H1 (cell line): ENCODE measurements around the gene TSPAN33. TPM values are rescaled to one million over a fixed set of nuclear protein-coding genes. Genes with fewer than 3 reads are reported as not detected.

ENCODE experiments used
- CTCF ChIA-PET: fragments of 300-600 bp; sonication (Branson Sonifier 250); formaldehyde crosslinking; loops from one replicate; lab custom pipeline; 2021; ENCODE audit not compliant: partially characterized antibody; lab: Charles Lee
- POLR2A ChIA-PET: fragments of 300-600 bp; sonication (Branson Sonifier 250); formaldehyde crosslinking; loops from one replicate; lab custom pipeline; 2021; ENCODE audit warnings: inconsistent platforms; ENCODE audit not compliant: partially characterized antibody; lab: Charles Lee
- DNase-seq, 2 experiments: peaks; one replicate each; pipeline versions ENCODE4 v3.0.0 to v3.0.0-alpha.2; 2010 to 2022; ENCODE audit warnings: low spot score in 2 of 2, low read depth in 1 of 2, mixed read lengths in 1 of 2
- FAIRE-seq: peaks from 2 replicates; lab custom pipeline; 2011; peaks lifted over from hg19 to GRCh38; lab: Jason Lieb, UNC
- H2AFZ ChIP-seq: 2 replicates; pipeline ENCODE4 v1.8.1; 2012; ENCODE audit warnings: low read length, inconsistent platforms
- H2AK5ac ChIP-seq: 2 replicates; pipeline ENCODE4 v1.6.1; 2013; ENCODE audit warnings: low read depth, low read length
- H2BK120ac ChIP-seq: replicated peaks from 2 replicates; pipeline ENCODE3; 2013; ENCODE audit warnings: low read depth, low read length, inconsistent platforms
- H2BK12ac ChIP-seq: 2 replicates; pipeline ENCODE4 v1.6.1; 2013; ENCODE audit warnings: low read depth, low read length
- H2BK15ac ChIP-seq: 2 replicates; pipeline ENCODE4 v1.6.1; 2013; ENCODE audit warnings: low read length
- H2BK20ac ChIP-seq: 2 replicates; pipeline ENCODE4 v1.6.1; 2013; ENCODE audit warnings: low read length
- H2BK5ac ChIP-seq: 2 replicates; pipeline ENCODE4 v1.6.1; 2013; ENCODE audit warnings: low read depth, low read length
- H3K14ac ChIP-seq: 2 replicates; pipeline ENCODE4 v1.6.1; 2013; ENCODE audit warnings: inconsistent platforms; ENCODE audit not compliant: insufficient read length
- H3K18ac ChIP-seq: 2 replicates; pipeline ENCODE4 v1.6.1; 2013; ENCODE audit warnings: low read length; ENCODE audit errors: extremely low read depth
- H3K23ac ChIP-seq: 2 replicates; pipeline ENCODE4 v1.6.1; 2013; ENCODE audit warnings: inconsistent platforms; ENCODE audit not compliant: insufficient read length
- H3K23me2 ChIP-seq: 2 replicates; pipeline ENCODE4 v1.6.1; 2013; ENCODE audit warnings: low read depth, low read length
- H3K27ac ChIP-seq: 2 replicates; pipeline ENCODE4 v1.6.1; 2011; ENCODE audit warnings: low read depth, low read length, inconsistent platforms
- H3K27me3 ChIP-seq, 4 experiments: replicated peaks in 1 of 4; 1 replicate in 1 of 4; 2 replicates in 3 of 4; pipeline versions ENCODE4 v1.6.1 to v1.8.1; 2011 to 2013; ENCODE audit warnings: low read length in 3 of 4, mild to moderate bottlenecking in 3 of 4, inconsistent platforms in 2 of 4, mixed read lengths in 2 of 4, moderate library complexity in 1 of 4; ENCODE audit not compliant: control insufficient read depth in 3 of 4, insufficient read depth in 3 of 4; ENCODE audit errors: extremely low read depth in 1 of 4
- H3K36me3 ChIP-seq, 4 experiments: 2 replicates each; pipeline versions ENCODE4 v1.6.1 to v1.8.1; 2011 to 2013; ENCODE audit warnings: mild to moderate bottlenecking in 4 of 4, low read length in 3 of 4, moderate library complexity in 2 of 4, control low read depth in 1 of 4, inconsistent platforms in 1 of 4; ENCODE audit not compliant: insufficient read depth in 4 of 4, control insufficient read depth in 2 of 4
- H3K4ac ChIP-seq: replicated peaks from 2 replicates; pipeline ENCODE3; 2013; ENCODE audit warnings: low read length, low read depth, mixed read lengths, inconsistent platforms; ENCODE audit not compliant: insufficient read length
- H3K4me1 ChIP-seq, 4 experiments: replicated peaks in 1 of 4; 1 replicate in 1 of 4; 2 replicates in 3 of 4; pipeline versions ENCODE4 v1.6.1 to v1.8.1; 2011 to 2013; ENCODE audit warnings: low read length in 3 of 4, inconsistent platforms in 2 of 4, mixed read lengths in 1 of 4; ENCODE audit not compliant: insufficient read depth in 4 of 4, control insufficient read depth in 3 of 4
- H3K4me2 ChIP-seq, 2 experiments: 2 replicates each; pipeline versions ENCODE4 v1.6.1 to v1.8.1; 2011 to 2013; ENCODE audit warnings: low read depth in 2 of 2, low read length in 2 of 2, control low read depth in 1 of 2, inconsistent platforms in 1 of 2, mild to moderate bottlenecking in 1 of 2; ENCODE audit not compliant: insufficient read depth in 1 of 2
- H3K4me3 ChIP-seq, 4 experiments: fragments of 200-600, 300-600 bp in 1 of 4; sonication (generic), shearing (Covaris generic), sonication (Bioruptor Twin) in 1 of 4; 2 replicates each; pipeline versions ENCODE4 v1.5.1 to v1.8.1; 2011 to 2016; ENCODE audit warnings: low read length in 4 of 4, low read depth in 3 of 4, control low read depth in 2 of 4, inconsistent platforms in 2 of 4, mild to moderate bottlenecking in 2 of 4, mixed read lengths in 1 of 4, moderate library complexity in 1 of 4; ENCODE audit not compliant: insufficient read depth in 2 of 4; ENCODE audit errors: extremely low read depth in 1 of 4
- H3K56ac ChIP-seq: replicated peaks from 2 replicates; pipeline ENCODE3; 2013; ENCODE audit warnings: low read depth, mild to moderate bottlenecking, mixed read lengths, low read length, inconsistent platforms; ENCODE audit not compliant: insufficient read length
- H3K79me1 ChIP-seq: 2 replicates; pipeline ENCODE4 v1.6.1; 2013; ENCODE audit warnings: low read depth, low read length, control low read depth
- H3K79me2 ChIP-seq, 2 experiments: 2 replicates each; pipeline versions ENCODE4 v1.6.1 to v1.8.1; 2012 to 2013; ENCODE audit warnings: low read length in 2 of 2, mild to moderate bottlenecking in 2 of 2, inconsistent platforms in 1 of 2; ENCODE audit not compliant: insufficient read depth in 2 of 2, control insufficient read depth in 1 of 2
- H3K9ac ChIP-seq, 4 experiments: replicated peaks in 1 of 4; 1 replicate in 1 of 4; 2 replicates in 3 of 4; pipeline versions ENCODE4 v1.6.1 to v1.8.1; 2011 to 2013; ENCODE audit warnings: low read depth in 3 of 4, low read length in 3 of 4, control low read depth in 2 of 4, mild to moderate bottlenecking in 2 of 4, moderate library complexity in 2 of 4, inconsistent platforms in 1 of 4; ENCODE audit errors: extremely low read depth in 1 of 4
- H3K9me3 ChIP-seq, 2 experiments: 2 replicates each; pipeline versions ENCODE4 v1.6.1 to v1.8.1; 2012 to 2013; ENCODE audit warnings: mild to moderate bottlenecking in 2 of 2, moderate library complexity in 2 of 2, control low read depth in 1 of 2, inconsistent platforms in 1 of 2, low read depth in 1 of 2, low read length in 1 of 2, mixed read lengths in 1 of 2; ENCODE audit not compliant: insufficient read depth in 2 of 2
- H4K20me1 ChIP-seq, 2 experiments: replicated peaks in 1 of 2; 2 replicates each; pipeline versions ENCODE3 to v1.8.1; 2011 to 2013; ENCODE audit warnings: inconsistent platforms in 2 of 2, low read length in 2 of 2, mild to moderate bottlenecking in 1 of 2; ENCODE audit not compliant: insufficient read depth in 2 of 2, control insufficient read depth in 1 of 2
- H4K5ac ChIP-seq: 2 replicates; pipeline ENCODE4 v1.6.1; 2013; ENCODE audit warnings: low read length, low read depth, mixed read lengths, inconsistent platforms; ENCODE audit not compliant: insufficient read length
- H4K8ac ChIP-seq: 2 replicates; pipeline ENCODE4 v1.8.0; 2013; ENCODE audit warnings: mild to moderate bottlenecking, moderate library complexity, low read length, inconsistent platforms; ENCODE audit not compliant: insufficient read depth; ENCODE audit errors: extremely low read depth
- H4K91ac ChIP-seq: replicated peaks from 2 replicates; pipeline ENCODE3; 2013; ENCODE audit warnings: low read length, mixed read lengths, inconsistent platforms; ENCODE audit not compliant: insufficient read length
- BACH1 ChIP-seq: IDR thresholded peaks from 2 replicates; pipeline ENCODE4 v1.6.1; 2012; ENCODE audit warnings: low read length, improper control_type of control experiment
- CTCF ChIP-seq, 3 experiments: IDR thresholded peaks; 1 replicate in 2 of 3; 2 replicates in 1 of 3; pipeline versions ENCODE4 v1.5.1 to v1.6.1; 2011; ENCODE audit warnings: low read length in 3 of 3, mild to moderate bottlenecking in 3 of 3, inconsistent platforms in 2 of 3, low read depth in 1 of 3, moderate library complexity in 1 of 3; ENCODE audit not compliant: insufficient read depth in 1 of 3; ENCODE audit errors: control extremely low read depth in 1 of 3
- FOSL1 ChIP-seq: IDR thresholded peaks from 2 replicates; pipeline ENCODE4 v1.6.1; 2011; ENCODE audit warnings: mild to moderate bottlenecking, low read depth, low read length, moderate library complexity; ENCODE audit not compliant: insufficient read depth
- GABPA ChIP-seq: IDR thresholded peaks from 2 replicates; pipeline ENCODE4 v1.6.1; 2011; ENCODE audit warnings: mild to moderate bottlenecking, low read length, moderate library complexity, borderline replicate concordance; ENCODE audit not compliant: insufficient read depth
- JUND ChIP-seq: IDR thresholded peaks from 2 replicates; pipeline ENCODE4 v1.6.1; 2011; ENCODE audit warnings: mild to moderate bottlenecking, improper control_type of control experiment, low read length
- NRF1 ChIP-seq: IDR thresholded peaks from 2 replicates; pipeline ENCODE4 v1.6.1; 2011; ENCODE audit warnings: mild to moderate bottlenecking, low read depth, low read length, improper control_type of control experiment
- PHF8 ChIP-seq: fragments of 200-600 bp; sonication (generic); conservative IDR thresholded peaks from 2 replicates; pipeline ENCODE4 v1.7.1; 2012; ENCODE audit warnings: low read depth, mild to moderate bottlenecking, inconsistent platforms, low read length, moderate library complexity
- POU5F1 ChIP-seq: IDR thresholded peaks from 2 replicates; pipeline ENCODE4 v1.6.1; 2011; ENCODE audit warnings: low read depth, mild to moderate bottlenecking, low read length, moderate library complexity
- SUZ12 ChIP-seq: fragments of 200-600 bp; sonication (generic); IDR thresholded peaks from 2 replicates; pipeline ENCODE4 v1.6.1; 2012; ENCODE audit warnings: mild to moderate bottlenecking, inconsistent platforms, low read length, moderate library complexity, mixed read lengths
- TAF1 ChIP-seq: IDR thresholded peaks from 2 replicates; pipeline ENCODE4 v1.6.1; 2011; ENCODE audit warnings: mild to moderate bottlenecking, low read depth, low read length
- TBP ChIP-seq: IDR thresholded peaks from 2 replicates; pipeline ENCODE4 v1.6.1; 2011; ENCODE audit warnings: low read depth, low read length, improper control_type of control experiment
- WGBS, 2 experiments: shearing (Covaris generic) in 1 of 2; methylation state at CpG; one replicate each; pipeline versions ENCODE4 v1.1.6 to v1.1.7; 2013 to 2015; ENCODE audit warnings: low lambda C conversion rate in 2 of 2, mixed read lengths in 2 of 2, inconsistent platforms in 1 of 2, low coverage in 1 of 2, missing lambda C conversion rate in 1 of 2; ENCODE audit not compliant: insufficient replicate concordance in 2 of 2, insufficient coverage in 1 of 2, insufficient read length in 1 of 2; ENCODE audit errors: extremely low coverage in 1 of 2, missing lambda C conversion rate in 1 of 2; 5-methylcytosine and 5-hydroxymethylcytosine counted together
- polyA plus RNA-seq, 7 experiments: library from polyadenylated mRNA; depleted of rRNA in 3 of 7; stranded (reverse) in 5 of 7; unstranded in 2 of 7; fragments of >200 nt in 5 of 7; fragments of 200-250 nt in 2 of 7; gene quantifications; 1 replicate in 5 of 7; 2 replicates in 1 of 7; 4 replicates in 1 of 7; pipeline versions ENCODE4 v1.2.1 to v1.2.3, GENCODE V29; 2011 to 2013; ENCODE audit warnings: missing spikeins in 2 of 7, mixed read lengths in 2 of 7
- total RNA-seq: library from RNA; stranded (reverse); fragmentation: NEBNext Ultra II Directional; extraction: Animal tissue kit (Norgen Biotek cat#: 25700); gene quantifications from 2 replicates; pipeline ENCODE4 v1.2.1, GENCODE V29; 2021

The TSPAN33 gene
- total and polyA plus RNA-seq, 2 of the 8 experiments (the other 6 are each of a cell fraction or from before 2014, with no cell fraction given) = 42.8 to 47.1 TPM

GRCh38 chr7:129159539-129159938 is 15.0 kb downstream of the TSPAN33 start:
- ChIA-PET POLR2A (interaction anchor here (1.0 to 2.9 kb wide), 5 partner anchors 8 to 113 kb away, joined by 3 to 15 read pairs (median 4); partner anchors contain the start of genes SMO and TSPAN33), CTCF (interaction anchor here (1.0 to 19.3 kb wide), 6 partner anchors 10 to 211 kb away, joined by 3 to 258 read pairs (median 4); no protein-coding TSS in a partner anchor)
- Histone ChIP-seq H3K23me2 (no peaks in the 10 kb centered on the region), H2BK20ac (no peak overlapping the region), H3K9me3 (no peaks in the 10 kb centered on the region), H3K79me1 (no peaks in the 10 kb centered on the region; the same call in 1 of the 2 replicates), H3K18ac (no peak overlapping the region), H3K27ac (no peak overlapping the region), H2BK120ac (no peak overlapping the region), H2BK12ac (no peak overlapping the region), H2AFZ (no peak overlapping the region), H3K56ac (no peak overlapping the region), H3K9ac (no peak overlapping the region), H2BK15ac (no peak overlapping the region), H3K4me2 (no peak overlapping the region), H4K5ac (no peak overlapping the region), H3K14ac (no peak overlapping the region), H3K23ac (no peak overlapping the region), H4K91ac (no peak overlapping the region), H3K27me3 (no peaks in the 10 kb centered on the region), H4K20me1 (peaks cover 0 to 2% of the 10 kb centered on the region in 2 experiments), H2BK5ac (no peak overlapping the region), H4K8ac (no peak overlapping the region), H3K36me3 (no peaks in the 10 kb centered on the region; a peak in 1 of 8 replicates), H3K4ac (no peak overlapping the region), H3K4me3 (no peak overlapping the region), H3K79me2 (no peaks in the 10 kb centered on the region), H3K4me1 (peaks cover 0 to 3% (median 0%) of the 10 kb centered on the region in 4 experiments; a peak in 1 of 7 replicates), H2AK5ac (no peak overlapping the region)
- FAIRE-seq (no peak), DNase-seq (no peak)
- 88% methylated on average over 3 of the region's 3 CpGs; no CpG with 5 or more reads in 1 of the 2 experiments for WGBS, 2 experiments
- TF ChIP-seq POU5F1 (no peak), CTCF (IDR thresholded peaks at IDR 0.05; ENCODE audit: control extremely low read depth in 1 of 3, insufficient read depth in 1 of 3, low read depth in 1 of 3, low read length in 3 of 3) (no peak), GABPA (no peak), FOSL1 (no peak), TBP (no peak), BACH1 (no peak), PHF8 (no peak), TAF1 (no peak), SUZ12 (no peak), NRF1 (no peak), JUND (no peak)
